ENCODE results near the gene ZNF44. TPM values are rescaled to one million over a fixed set of nuclear protein-coding genes. Genes with fewer than 3 reads are reported as not detected.
A peak's percentile ranks its signal among the peaks of the same experiment; 100 is the strongest.
"Not testable (repeated sequence)": the region's sequence is repeated elsewhere in the genome, so short reads cannot be mapped to it uniquely, and the experiment has no call there.

The ZNF44 gene
- 5.8 and 8.4 TPM in 2 replicates for total RNA-seq (2014; rRNA removed; shearing (Covaris generic))

- peak; percentile 95 for DNase-seq (ENCODE audit: low read depth)
Measured at GRCh38 chr19:12294249-12295158, at the start of gene ZNF44. TSS of gene ZNF44 (minus strand) at chr19:12294883. CDS start at chr19:12294694, 189 bp downstream.

- DNase-seq (ENCODE audit: low read depth), result peak; percentile 91
Measured at GRCh38 chr19:12333162-12334159, 38.8 kb upstream of the ZNF44 start, which contains the start of gene ZNF563. TSS of gene ZNF563 (minus strand) at chr19:12333633. CDS start at chr19:12333482, 151 bp downstream.

GRCh38 chr19:12331211-12331941, 36.7 kb upstream of the ZNF44 start:
- DNase-seq (ENCODE audit: low read depth), result no peak

GRCh38 chr19:12330340-12330739, 35.7 kb upstream of the ZNF44 start:
- DNase-seq (ENCODE audit: low read depth), result no peak

GRCh38 chr19:12325690-12326089, 31.0 kb upstream of the ZNF44 start:
- DNase-seq (ENCODE audit: low read depth), result no peak

- no peak for DNase-seq (ENCODE audit: low read depth)
Measured at GRCh38 chr19:12318782-12319413, 24.2 kb upstream of the ZNF44 start.

- no peak for DNase-seq (ENCODE audit: low read depth)
Measured at GRCh38 chr19:12314553-12314952, 19.9 kb upstream of the ZNF44 start.

- not testable (repeated sequence) for DNase-seq (ENCODE audit: low read depth)
Measured at GRCh38 chr19:12308891-12309290, 14.2 kb upstream of the ZNF44 start.

- DNase-seq (ENCODE audit: low read depth), result no peak
Measured at GRCh38 chr19:12295191-12295590, 508 bp upstream of the ZNF44 start.

GRCh38 chr19:12293777-12294248, 870 bp downstream of the ZNF44 start:
- DNase-seq (ENCODE audit: low read depth), result peak; percentile 73

GRCh38 chr19:12289790-12290065, 5.0 kb downstream of the ZNF44 start:
- no peak for DNase-seq (ENCODE audit: low read depth)

GRCh38 chr19:12287958-12288500, 6.7 kb downstream of the ZNF44 start:
- no peak for DNase-seq (ENCODE audit: low read depth)

- no peak for DNase-seq (ENCODE audit: low read depth)
Measured at GRCh38 chr19:12284631-12285030, 10.1 kb downstream of the ZNF44 start.

- DNase-seq (ENCODE audit: low read depth), result no peak
Measured at GRCh38 chr19:12284226-12284625, 10.5 kb downstream of the ZNF44 start.

GRCh38 chr19:12278713-12279112, 16.0 kb downstream of the ZNF44 start:
- no peak for DNase-seq (ENCODE audit: low read depth)

GRCh38 chr19:12272980-12273901, 21.4 kb downstream of the ZNF44 start:
- no peak for DNase-seq (ENCODE audit: low read depth)

- no peak for DNase-seq (ENCODE audit: low read depth)
Measured at GRCh38 chr19:12272386-12272785, 22.3 kb downstream of the ZNF44 start.

- DNase-seq (ENCODE audit: low read depth), result no peak
Measured at GRCh38 chr19:12270854-12271253, 23.8 kb downstream of the ZNF44 start.

GRCh38 chr19:12265921-12266704, 28.6 kb downstream of the ZNF44 start:
- DNase-seq (ENCODE audit: low read depth), result no peak

All from Daoy (cell line).